Stimulated activated CD4-positive, alpha-beta T cell treated with anti-CD3 and anti-CD28 coated beads, Interleukin-15, amount 100 ng/mL, for 1 hour (primary cell): ENCODE measurements around the gene COMMD4.
A peak's percentile ranks its signal among the peaks of the same experiment; 100 is the strongest.

Experiments
- DNase-seq, 2 donors: peaks; one replicate each; pipeline ENCODE4 v3.0.0-alpha.2; 2020; ENCODE audit warnings: low read depth in 1 of 2, low spot score in 1 of 2

The COMMD4 gene

DNA sequence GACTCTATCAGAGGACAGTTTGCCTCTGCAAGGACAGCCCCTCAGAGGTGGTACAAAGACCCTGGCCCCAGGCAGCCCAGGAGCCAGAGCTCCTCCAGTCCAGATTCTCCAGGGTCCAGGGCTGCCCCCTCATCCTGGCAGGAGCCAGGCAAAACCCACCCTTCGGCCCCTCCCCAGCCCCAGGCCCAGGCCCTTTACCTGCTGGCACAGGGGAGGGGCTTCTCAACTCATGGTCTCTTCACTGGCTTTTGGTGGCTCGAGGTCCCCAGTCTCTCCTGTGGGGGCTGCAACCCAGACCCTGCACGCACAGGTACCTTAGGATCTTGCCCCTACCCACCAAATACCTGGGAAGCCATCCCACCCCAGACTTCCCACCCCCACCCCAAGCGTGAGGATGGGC, 19.5 kb downstream of the COMMD4 start:
- DNase-seq = no peak

GRCh38 chr15:75356006-75356405, 20.1 kb downstream of the COMMD4 start:
- DNase-seq = no peak

- no peak for DNase-seq
Observed at GRCh38 chr15:75356517-75356916, 20.7 kb downstream of the COMMD4 start.

DNA sequence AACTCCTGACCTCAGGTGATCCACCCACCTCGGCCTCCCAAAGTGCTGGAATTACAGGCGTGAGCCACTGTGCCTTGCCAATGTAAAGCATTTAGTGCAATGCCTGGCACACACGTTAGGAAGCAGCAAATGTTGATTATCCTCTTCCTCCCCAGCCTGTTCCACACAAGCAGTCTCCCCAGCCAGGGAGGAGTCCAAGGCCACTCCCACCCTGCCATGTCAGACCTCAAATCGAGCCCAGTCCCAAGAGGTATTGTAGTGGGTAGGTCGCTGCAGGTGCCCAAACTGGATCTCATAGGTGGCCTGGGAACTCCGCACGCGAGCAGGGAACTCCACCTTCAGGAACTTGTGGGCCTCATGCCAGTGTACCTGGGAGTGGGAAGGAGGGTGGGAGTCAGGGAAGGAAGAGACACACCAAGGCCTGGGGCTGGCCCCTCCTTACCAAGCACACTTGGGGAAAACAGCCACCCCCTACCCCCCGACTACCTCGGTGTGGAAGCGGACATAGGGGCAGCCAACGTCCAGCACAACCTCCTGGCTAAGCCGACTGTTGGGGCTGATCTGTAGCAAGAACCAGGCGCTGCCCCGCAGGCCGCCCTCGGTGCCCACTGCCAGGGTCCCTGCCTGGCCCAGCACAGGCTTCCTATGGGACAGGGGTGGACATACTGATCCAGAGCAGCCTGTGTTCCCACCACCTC, 22.3 kb downstream of the COMMD4 start:
- no peak for DNase-seq

DNA sequence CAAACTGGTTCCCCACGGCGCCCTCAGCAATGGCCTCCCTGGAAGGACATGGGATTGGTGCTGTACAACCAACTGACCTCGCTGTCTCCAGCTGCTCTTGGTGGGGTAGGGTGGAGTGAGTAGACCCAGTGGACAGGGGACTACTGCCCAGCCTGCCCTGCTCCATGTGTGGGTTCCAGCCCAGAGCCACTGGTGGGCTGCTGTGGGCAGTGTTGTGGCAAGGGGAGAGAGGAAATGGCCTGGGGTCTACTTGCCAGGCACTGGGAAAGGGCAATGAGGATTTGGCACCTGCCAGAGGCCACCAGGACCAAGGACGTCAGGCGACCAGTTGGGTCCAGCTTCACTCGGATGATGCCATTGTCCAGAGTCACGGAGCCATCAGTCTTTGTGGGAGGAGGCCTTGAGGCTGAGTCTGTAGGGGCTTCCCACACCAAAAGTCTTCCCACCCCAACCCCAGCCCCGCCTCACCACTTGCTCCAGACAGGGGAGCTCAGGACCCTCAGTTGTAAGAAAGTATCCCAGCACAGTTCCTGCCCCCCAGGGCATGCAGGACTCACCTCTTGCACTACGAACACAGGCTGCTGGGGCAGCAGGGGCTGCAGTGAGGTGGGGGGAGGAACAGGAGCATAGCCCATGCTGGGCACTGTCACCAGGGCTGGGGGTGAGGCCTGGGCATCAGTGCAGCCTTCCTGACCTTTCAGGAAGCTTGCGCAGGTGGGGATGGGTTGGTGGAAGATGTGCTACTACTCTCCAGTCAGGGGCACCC, 23.1 kb downstream of the COMMD4 start:
- no peak for DNase-seq

DNA sequence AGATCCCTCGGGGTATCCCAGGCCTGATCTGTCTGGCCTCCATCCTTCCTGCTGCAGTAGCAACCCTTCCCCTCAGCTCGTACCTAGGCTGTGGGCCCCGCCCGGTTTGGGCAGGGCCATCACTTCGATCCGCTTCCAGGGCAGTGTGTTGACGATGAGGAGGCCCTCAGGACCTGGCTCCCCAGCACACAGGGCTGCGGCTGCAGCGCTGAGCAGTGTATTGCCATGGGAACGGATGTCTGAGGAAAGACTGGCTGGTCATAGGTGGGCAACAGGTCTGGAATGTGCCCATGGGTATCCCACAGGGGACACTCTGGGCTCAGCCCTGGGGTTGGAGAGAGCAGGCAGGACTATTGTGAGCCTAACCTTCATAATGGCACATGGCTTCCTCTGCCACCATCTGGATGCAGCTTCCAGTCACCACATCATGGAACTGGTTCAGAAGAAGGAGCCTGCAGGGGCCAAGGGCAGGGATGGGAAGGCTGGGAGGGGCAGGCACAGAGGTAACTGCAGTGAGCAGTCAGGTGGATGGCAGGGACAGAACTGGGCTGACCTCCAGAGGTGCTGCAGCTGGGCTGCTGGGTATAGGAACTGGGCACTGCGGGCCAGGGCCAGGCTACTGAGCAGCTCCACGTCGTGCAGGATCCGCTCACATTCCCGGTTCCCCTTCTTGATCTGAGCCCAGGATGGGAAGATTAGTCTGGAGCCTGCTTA, 23.8 kb downstream of the COMMD4 start:
- no peak for DNase-seq

DNA sequence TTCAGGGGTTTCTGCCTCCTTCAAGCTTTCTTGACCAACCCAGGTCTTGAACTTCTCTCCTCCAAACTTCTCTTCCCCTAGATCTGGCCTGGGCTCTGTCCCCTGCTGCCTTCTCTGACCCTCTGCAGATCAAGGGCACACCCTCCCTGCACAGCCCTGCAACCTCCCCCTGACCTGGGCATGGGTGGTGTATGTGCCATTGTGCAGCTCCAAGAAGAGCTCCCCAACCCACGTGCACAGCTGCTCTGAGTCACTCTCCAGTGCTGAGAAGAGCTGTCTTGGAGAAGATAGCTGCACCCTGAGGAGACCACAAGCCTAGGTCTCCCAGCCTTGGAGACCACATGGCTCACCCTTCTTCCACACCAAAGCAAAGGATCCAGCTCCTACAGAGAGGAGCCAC, 24.5 kb downstream of the COMMD4 start:
- DNase-seq = no peak

- no peak for DNase-seq
Observed at GRCh38 chr15:75360856-75361255, 25.0 kb downstream of the COMMD4 start.

GRCh38 chr15:75361361-75361988, 25.6 kb downstream of the COMMD4 start:
- DNase-seq = no peak

- no peak for DNase-seq
Observed at GRCh38 chr15:75361989-75362641, 26.3 kb downstream of the COMMD4 start.

GRCh38 chr15:75362642-75363249, 26.9 kb downstream of the COMMD4 start:
- DNase-seq = no peak

DNA sequence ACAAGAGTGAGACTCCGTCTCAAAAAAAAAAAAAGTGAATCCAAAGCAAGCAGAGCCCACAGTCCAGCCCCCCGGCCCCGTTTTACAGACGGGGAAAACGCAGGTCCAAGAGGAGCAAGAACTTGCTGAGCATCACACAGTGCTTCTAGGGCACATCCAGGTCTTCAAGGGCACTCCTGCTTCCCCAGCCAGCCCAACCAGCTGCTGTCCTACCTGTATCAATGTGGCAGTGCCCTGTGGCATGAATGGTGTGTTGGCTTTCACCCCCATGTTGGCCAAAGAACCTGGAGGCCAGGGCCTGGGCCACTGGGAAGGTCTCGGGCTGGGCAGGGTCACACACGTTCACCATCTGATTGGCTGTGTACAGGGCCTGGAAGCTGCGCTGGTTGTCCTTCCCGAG, 27.9 kb downstream of the COMMD4 start:
- no peak for DNase-seq

GRCh38 chr15:75364881-75365280, 29.0 kb downstream of the COMMD4 start:
- DNase-seq = no peak

- DNase-seq = no peak
Observed at GRCh38 chr15:75366163-75366562, 30.3 kb downstream of the COMMD4 start.

- DNase-seq = no peak
Observed at GRCh38 chr15:75367006-75367405, 31.1 kb downstream of the COMMD4 start.

- no peak for DNase-seq
Observed at GRCh38 chr15:75367406-75367912, 31.6 kb downstream of the COMMD4 start.

GRCh38 chr15:75367913-75368688, 32.2 kb downstream of the COMMD4 start, which contains the start of gene MAN2C1:
Gene MAN2C1, minus strand, starts transcription at chr15:75368607. Its CDS starts 24 bp downstream, at chr15:75368583.
- peak; percentile 80 to 88 for DNase-seq

GRCh38 chr15:75368689-75369239, 32.9 kb downstream of the COMMD4 start:
- no peak for DNase-seq

DNA sequence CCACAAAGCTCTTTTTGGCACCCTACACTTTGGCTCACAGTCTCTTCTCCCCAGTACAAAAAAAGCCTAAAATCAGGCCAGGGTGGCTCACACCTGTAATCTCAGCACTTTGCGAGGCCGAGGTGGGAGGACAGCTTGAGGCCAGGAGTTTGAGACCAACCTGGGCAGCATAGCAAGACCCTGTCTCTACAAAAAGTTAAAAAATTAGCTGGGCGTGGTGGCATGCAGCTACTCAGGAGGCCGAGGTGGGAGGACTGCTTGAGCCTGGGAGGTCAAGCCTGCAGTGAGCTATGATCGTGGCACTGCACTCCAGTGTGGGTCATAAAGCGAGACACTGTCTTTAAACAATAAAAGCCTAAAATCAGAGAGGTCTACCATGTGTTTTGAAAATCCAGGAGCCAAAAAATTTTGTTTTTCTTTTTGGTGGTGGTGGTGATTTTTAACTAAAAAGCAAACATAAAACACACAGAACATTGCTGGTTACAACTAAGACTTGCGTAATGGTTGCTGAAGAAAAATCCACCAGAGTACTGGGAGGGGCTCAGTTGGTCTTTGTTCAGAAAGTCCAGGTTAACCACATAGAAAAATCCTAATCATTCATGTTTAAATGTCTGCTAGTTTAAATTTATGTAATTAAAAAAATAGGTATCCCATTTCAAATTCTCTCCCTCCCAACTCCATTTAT, 34.2 kb downstream of the COMMD4 start:
- DNase-seq = no peak
